HEK293 (cell line): ENCODE results near the gene FGFR3.
A peak's percentile ranks its signal among the peaks of the same experiment; 100 is the strongest.

ENCODE experiments used
- CTCF ChIA-PET: fragments of 350-600 bp; formaldehyde crosslinking; extraction: SDS; loops from one replicate; lab custom pipeline; 2021; ENCODE audit warnings: antibody characterized with exemption; lab: Yijun Ruan, JAX
- POLR2A ChIA-PET: fragments of 300-600 bp; formaldehyde crosslinking; extraction: SDS; loops from one replicate; lab custom pipeline; 2020; ENCODE audit warnings: antibody characterized with exemption, inconsistent platforms; lab: Yijun Ruan, JAX
- H3K27ac ChIP-seq: fragments of 200-500 bp; sonication (Bioruptor generic); 2 replicates; pipeline ENCODE4 v1.5.1; 2014; ENCODE audit warnings: low read depth, low read length, control low read depth, inconsistent platforms; ENCODE audit errors: extremely low read depth
- H3K36me3 ChIP-seq, 2 experiments: fragments of 200-500 bp in 1 of 2; sonication (Bioruptor generic) in 1 of 2; 1 replicate in 1 of 2; 2 replicates in 1 of 2; pipeline ENCODE4 v1.5.1; 2014 to 2017; ENCODE audit warnings: inconsistent platforms in 2 of 2, low read length in 2 of 2; ENCODE audit not compliant: control insufficient read depth in 2 of 2, insufficient read depth in 1 of 2
- H3K4me1 ChIP-seq: fragments of 200-500 bp; sonication (Bioruptor generic); 2 replicates; pipeline ENCODE4 v1.5.1; 2014; ENCODE audit warnings: mild to moderate bottlenecking, low read length, inconsistent platforms; ENCODE audit not compliant: control insufficient read depth, insufficient read depth
- H3K4me3 ChIP-seq: 2 replicates; pipeline ENCODE4 v1.5.1; 2011; ENCODE audit warnings: low read depth, mild to moderate bottlenecking, control low read depth, low read length, moderate library complexity
- H3K9me3 ChIP-seq: fragments of 200-500 bp; sonication (Bioruptor generic); 2 replicates; pipeline ENCODE4 v1.5.1; 2014; ENCODE audit warnings: low read depth, low read length, inconsistent platforms; ENCODE audit not compliant: control insufficient read depth, insufficient read depth
- GLI2 ChIP-seq: fragments of 450-650 bp; formaldehyde crosslinking; IDR thresholded peaks from 2 replicates; pipeline ENCODE4; 2017; ENCODE audit warnings: missing biosample characterization, missing genetic modification characterization, low read depth, borderline replicate concordance
- HOXC10 ChIP-seq: sonication (generic); formaldehyde crosslinking; IDR thresholded peaks from 2 replicates; pipeline ENCODE4 v1.8.1; 2023; ENCODE audit warnings: mild to moderate bottlenecking, missing genetic modification reagents
- PRDM1 ChIP-seq: fragments of 450-650 bp; formaldehyde crosslinking; IDR thresholded peaks from 2 replicates; pipeline ENCODE4; 2016; ENCODE audit warnings: missing biosample characterization, missing genetic modification characterization
- ZFP37 ChIP-seq: fragments of 450-650 bp; formaldehyde crosslinking; IDR thresholded peaks from 2 replicates; pipeline ENCODE4 v1.5.1; 2016; ENCODE audit warnings: missing biosample characterization, missing genetic modification characterization
- ZNF133 ChIP-seq: fragments of 450-650 bp; formaldehyde crosslinking; IDR thresholded peaks from 2 replicates; pipeline ENCODE4 v1.5.1; 2016; ENCODE audit warnings: missing biosample characterization, missing genetic modification characterization
- ZNF138 ChIP-seq: fragments of 450-650 bp; formaldehyde crosslinking; IDR thresholded peaks from 2 replicates; pipeline ENCODE4 v1.5.1; 2016; ENCODE audit warnings: missing biosample characterization, missing genetic modification characterization, borderline replicate concordance
- ZNF354C ChIP-seq: fragments of 450-650 bp; formaldehyde crosslinking; IDR thresholded peaks from 2 replicates; pipeline ENCODE4 v1.5.1; 2016; ENCODE audit warnings: missing biosample characterization, missing genetic modification characterization, low read depth, borderline replicate concordance
- ZNF433 ChIP-seq: fragments of 450-650 bp; formaldehyde crosslinking; IDR thresholded peaks from 2 replicates; pipeline ENCODE4 v1.5.1; 2016; ENCODE audit warnings: missing biosample characterization, missing genetic modification characterization, low read depth
- ZNF510 ChIP-seq: fragments of 450-650 bp; formaldehyde crosslinking; IDR thresholded peaks from 2 replicates; pipeline ENCODE4 v1.5.1; 2018; ENCODE audit warnings: mild to moderate bottlenecking, missing genetic modification characterization, missing biosample characterization; ENCODE audit not compliant: insufficient replicate concordance
- ZNF521 ChIP-seq: fragments of 450-650 bp; formaldehyde crosslinking; IDR thresholded peaks from 2 replicates; pipeline ENCODE4 v1.5.1; 2017; ENCODE audit warnings: missing biosample characterization, mild to moderate bottlenecking, missing genetic modification characterization
- ZNF670 ChIP-seq: fragments of 450-650 bp; formaldehyde crosslinking; IDR thresholded peaks from 2 replicates; pipeline ENCODE4 v1.5.1; 2016; ENCODE audit warnings: missing biosample characterization, missing genetic modification characterization, low read depth
- ZNF837 ChIP-seq: fragments of 450-650 bp; formaldehyde crosslinking; IDR thresholded peaks from 2 replicates; pipeline ENCODE4 v1.5.1; 2016; ENCODE audit warnings: missing biosample characterization, missing genetic modification characterization
- TF ChIP-seq, protein P1 (sequence below): fragments of 450-650 bp; formaldehyde crosslinking; conservative IDR thresholded peaks from 2 replicates; pipeline ENCODE4 v1.5.1; 2016; ENCODE audit warnings: low read depth, missing biosample characterization, missing genetic modification characterization
- TF ChIP-seq, protein P2 (sequence below): fragments of 450-650 bp; formaldehyde crosslinking; optimal IDR thresholded peaks from 2 replicates; pipeline ENCODE3; 2016; ENCODE audit warnings: missing biosample characterization, mild to moderate bottlenecking, missing genetic modification characterization
- TF ChIP-seq, protein P3 (sequence below): fragments of 450-650 bp; formaldehyde crosslinking; IDR thresholded peaks from 2 replicates; pipeline ENCODE4 v1.5.1; 2017; ENCODE audit warnings: missing biosample characterization, mild to moderate bottlenecking, missing genetic modification characterization, moderate library complexity
- TF ChIP-seq, protein P4 (sequence below): fragments of 450-650 bp; formaldehyde crosslinking; IDR thresholded peaks from 2 replicates; pipeline ENCODE4 v1.5.1; 2016; ENCODE audit warnings: missing biosample characterization, missing genetic modification characterization
- TF ChIP-seq, protein P5 (sequence below): fragments of 450-650 bp; formaldehyde crosslinking; IDR thresholded peaks from 2 replicates; pipeline ENCODE4 v1.5.1; 2016; ENCODE audit warnings: missing biosample characterization, missing genetic modification characterization
- TF ChIP-seq, protein P6 (sequence below): fragments of 450-650 bp; formaldehyde crosslinking; IDR thresholded peaks from 2 replicates; pipeline ENCODE4 v1.5.1; 2016; ENCODE audit warnings: missing biosample characterization, missing genetic modification characterization, low read depth

Gene FGFR3

DNA sequence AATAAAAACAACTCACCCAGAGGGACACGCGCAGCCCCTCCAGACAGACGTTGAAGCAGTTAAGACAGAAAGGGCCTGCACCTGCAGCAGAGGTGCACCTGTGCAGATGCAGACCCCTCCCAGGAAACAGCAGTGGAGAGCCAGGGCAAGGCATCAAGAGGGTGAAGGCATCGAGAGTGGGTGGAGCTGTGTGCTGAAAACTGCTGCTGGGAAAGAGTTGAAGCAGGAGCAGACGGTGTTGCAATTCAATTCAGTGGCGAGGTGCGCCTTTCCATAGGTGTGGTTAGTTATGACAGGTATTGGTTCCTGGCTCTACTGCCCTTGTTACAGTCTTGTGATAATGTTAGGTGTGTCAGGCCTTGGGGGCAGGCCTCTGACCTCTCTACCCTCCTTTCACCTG, 46.2 kb downstream of the FGFR3 start:
- Histone ChIP-seq H3K4me1 (no peaks in the 10 kb centered on the region), H3K4me3 (no peak overlapping the region), H3K36me3 (peaks cover 13 to 90% of the 10 kb centered on the region in 2 experiments; a peak in 2 of 3 replicates), H3K27ac (no peak overlapping the region), H3K9me3 (no peaks in the 10 kb centered on the region)
- TF ChIP-seq PRDM1 (tag by site-specific recombination) (no peak), ZNF670 (no peak)
- TF ChIP-seq, protein P1, sequence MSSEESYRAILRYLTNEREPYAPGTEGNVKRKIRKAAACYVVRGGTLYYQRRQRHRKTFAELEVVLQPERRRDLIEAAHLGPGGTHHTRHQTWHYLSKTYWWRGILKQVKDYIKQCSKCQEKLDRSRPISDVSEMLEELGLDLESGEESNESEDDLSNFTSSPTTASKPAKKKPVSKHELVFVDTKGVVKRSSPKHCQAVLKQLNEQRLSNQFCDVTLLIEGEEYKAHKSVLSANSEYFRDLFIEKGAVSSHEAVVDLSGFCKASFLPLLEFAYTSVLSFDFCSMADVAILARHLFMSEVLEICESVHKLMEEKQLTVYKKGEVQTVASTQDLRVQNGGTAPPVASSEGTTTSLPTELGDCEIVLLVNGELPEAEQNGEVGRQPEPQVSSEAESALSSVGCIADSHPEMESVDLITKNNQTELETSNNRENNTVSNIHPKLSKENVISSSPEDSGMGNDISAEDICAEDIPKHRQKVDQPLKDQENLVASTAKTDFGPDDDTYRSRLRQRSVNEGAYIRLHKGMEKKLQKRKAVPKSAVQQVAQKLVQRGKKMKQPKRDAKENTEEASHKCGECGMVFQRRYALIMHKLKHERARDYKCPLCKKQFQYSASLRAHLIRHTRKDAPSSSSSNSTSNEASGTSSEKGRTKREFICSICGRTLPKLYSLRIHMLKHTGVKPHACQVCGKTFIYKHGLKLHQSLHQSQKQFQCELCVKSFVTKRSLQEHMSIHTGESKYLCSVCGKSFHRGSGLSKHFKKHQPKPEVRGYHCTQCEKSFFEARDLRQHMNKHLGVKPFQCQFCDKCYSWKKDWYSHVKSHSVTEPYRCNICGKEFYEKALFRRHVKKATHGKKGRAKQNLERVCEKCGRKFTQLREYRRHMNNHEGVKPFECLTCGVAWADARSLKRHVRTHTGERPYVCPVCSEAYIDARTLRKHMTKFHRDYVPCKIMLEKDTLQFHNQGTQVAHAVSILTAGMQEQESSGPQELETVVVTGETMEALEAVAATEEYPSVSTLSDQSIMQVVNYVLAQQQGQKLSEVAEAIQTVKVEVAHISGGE (tag by site-specific recombination), result no peak
- ChIA-PET POLR2A (no interaction called here), CTCF (no interaction called here)

DNA sequence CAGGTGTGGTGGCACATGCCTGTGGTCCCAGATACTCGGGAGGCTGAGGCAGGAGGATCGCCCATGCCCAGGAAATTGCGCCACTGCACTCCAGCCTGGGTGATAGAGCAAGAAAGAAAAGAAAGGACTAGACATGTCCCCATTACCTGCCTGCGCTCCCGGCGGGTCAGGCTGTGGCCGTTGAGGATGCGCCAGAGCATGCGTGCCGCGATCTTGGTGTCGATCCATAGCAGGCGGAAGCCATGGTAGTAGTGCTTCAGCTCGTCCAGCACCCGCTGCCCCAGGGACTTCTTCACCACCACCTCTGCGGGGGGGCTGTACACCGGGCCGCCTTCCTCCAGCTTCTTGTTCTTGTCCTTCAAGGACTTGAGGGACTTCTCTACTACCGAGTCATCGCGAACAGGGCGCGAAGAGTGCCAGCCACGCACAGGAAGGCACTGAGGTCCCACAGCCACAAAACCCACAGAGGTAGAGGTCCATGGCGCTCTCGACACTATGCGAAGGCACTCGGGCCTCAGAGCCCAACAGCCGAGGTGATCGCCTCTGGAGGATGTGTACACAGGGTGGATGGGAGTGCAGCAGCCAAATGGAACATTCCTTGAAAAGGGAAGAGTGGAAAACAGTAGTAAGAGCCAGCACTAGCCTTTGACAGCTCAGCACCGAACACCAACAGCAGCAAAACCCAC, 48.3 kb downstream of the FGFR3 start:
- Histone ChIP-seq H3K4me1 (no peaks in the 10 kb centered on the region), H3K4me3 (no peak overlapping the region), H3K9me3 (no peaks in the 10 kb centered on the region), H3K36me3 (peaks cover 20 to 83% of the 10 kb centered on the region in 2 experiments; a peak in 2 of 3 replicates), H3K27ac (0 out of 2 replicates have a peak overlapping the region, but pooled peaks have one; percentile 9)
- no peak for TF ChIP-seq GLI2 (tag by site-specific recombination)
- TF ChIP-seq ZFP37 (tag by site-specific recombination), result no peak
- no peak for TF ChIP-seq ZNF521 (tag by site-specific recombination)
- no peak for TF ChIP-seq HOXC10
- TF ChIP-seq, protein P2, sequence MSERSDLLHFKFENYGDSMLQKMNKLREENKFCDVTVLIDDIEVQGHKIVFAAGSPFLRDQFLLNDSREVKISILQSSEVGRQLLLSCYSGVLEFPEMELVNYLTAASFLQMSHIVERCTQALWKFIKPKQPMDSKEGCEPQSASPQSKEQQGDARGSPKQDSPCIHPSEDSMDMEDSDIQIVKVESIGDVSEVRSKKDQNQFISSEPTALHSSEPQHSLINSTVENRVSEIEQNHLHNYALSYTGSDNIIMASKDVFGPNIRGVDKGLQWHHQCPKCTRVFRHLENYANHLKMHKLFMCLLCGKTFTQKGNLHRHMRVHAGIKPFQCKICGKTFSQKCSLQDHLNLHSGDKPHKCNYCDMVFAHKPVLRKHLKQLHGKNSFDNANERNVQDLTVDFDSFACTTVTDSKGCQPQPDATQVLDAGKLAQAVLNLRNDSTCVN (tag by site-specific recombination), result no peak
- TF ChIP-seq ZNF837 (tag by site-specific recombination), result no peak
- ChIA-PET POLR2A (no interaction called here), CTCF (no interaction called here)

DNA sequence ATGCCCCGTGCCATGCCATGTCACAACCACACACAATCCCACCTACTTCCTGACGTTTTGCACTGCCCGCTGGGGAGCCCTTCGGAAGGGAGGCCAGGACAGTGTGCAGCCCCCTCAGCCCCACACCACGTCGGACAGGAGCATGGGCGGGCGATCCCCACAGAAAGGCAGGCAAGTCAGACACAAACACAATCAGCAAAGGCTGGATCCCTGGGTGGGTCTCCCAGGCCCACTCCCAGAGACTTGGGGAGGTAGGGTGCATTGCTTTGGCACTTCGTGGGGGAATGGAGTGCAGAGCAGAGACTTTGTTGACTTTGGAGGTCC, 48.8 kb downstream of the FGFR3 start:
- ChIA-PET POLR2A (no interaction called here), CTCF (no interaction called here)
- Histone ChIP-seq H3K27ac (no peak overlapping the region), H3K9me3 (no peaks in the 10 kb centered on the region), H3K4me3 (no peak overlapping the region), H3K36me3 (peaks cover 20 to 83% of the 10 kb centered on the region in 2 experiments; a peak in 2 of 3 replicates), H3K4me1 (no peaks in the 10 kb centered on the region)
- TF ChIP-seq ZNF138 (tag by site-specific recombination) (no peak), ZNF433 (no peak), ZNF510 (no peak), ZNF354C (tag by site-specific recombination) (no peak), ZNF133 (no peak)
- TF ChIP-seq, protein P3, sequence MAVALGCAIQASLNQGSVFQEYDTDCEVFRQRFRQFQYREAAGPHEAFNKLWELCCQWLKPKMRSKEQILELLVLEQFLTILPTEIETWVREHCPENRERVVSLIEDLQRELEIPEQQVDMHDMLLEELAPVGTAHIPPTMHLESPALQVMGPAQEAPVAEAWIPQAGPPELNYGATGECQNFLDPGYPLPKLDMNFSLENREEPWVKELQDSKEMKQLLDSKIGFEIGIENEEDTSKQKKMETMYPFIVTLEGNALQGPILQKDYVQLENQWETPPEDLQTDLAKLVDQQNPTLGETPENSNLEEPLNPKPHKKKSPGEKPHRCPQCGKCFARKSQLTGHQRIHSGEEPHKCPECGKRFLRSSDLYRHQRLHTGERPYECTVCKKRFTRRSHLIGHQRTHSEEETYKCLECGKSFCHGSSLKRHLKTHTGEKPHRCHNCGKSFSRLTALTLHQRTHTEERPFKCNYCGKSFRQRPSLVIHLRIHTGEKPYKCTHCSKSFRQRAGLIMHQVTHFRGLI, result no peak
- TF ChIP-seq, protein P4, sequence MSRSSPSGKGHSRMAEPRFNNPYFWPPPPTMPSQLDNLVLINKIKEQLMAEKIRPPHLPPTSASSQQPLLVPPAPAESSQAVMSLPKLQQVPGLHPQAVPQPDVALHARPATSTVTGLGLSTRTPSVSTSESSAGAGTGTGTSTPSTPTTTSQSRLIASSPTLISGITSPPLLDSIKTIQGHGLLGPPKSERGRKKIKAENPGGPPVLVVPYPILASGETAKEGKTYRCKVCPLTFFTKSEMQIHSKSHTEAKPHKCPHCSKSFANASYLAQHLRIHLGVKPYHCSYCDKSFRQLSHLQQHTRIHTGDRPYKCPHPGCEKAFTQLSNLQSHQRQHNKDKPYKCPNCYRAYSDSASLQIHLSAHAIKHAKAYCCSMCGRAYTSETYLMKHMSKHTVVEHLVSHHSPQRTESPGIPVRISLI (tag by site-specific recombination), result no peak
- TF ChIP-seq, protein P5, sequence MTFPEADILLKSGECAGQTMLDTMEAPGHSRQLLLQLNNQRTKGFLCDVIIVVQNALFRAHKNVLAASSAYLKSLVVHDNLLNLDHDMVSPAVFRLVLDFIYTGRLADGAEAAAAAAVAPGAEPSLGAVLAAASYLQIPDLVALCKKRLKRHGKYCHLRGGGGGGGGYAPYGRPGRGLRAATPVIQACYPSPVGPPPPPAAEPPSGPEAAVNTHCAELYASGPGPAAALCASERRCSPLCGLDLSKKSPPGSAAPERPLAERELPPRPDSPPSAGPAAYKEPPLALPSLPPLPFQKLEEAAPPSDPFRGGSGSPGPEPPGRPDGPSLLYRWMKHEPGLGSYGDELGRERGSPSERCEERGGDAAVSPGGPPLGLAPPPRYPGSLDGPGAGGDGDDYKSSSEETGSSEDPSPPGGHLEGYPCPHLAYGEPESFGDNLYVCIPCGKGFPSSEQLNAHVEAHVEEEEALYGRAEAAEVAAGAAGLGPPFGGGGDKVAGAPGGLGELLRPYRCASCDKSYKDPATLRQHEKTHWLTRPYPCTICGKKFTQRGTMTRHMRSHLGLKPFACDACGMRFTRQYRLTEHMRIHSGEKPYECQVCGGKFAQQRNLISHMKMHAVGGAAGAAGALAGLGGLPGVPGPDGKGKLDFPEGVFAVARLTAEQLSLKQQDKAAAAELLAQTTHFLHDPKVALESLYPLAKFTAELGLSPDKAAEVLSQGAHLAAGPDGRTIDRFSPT (tag by site-specific recombination), result no peak
- TF ChIP-seq, protein P6, sequence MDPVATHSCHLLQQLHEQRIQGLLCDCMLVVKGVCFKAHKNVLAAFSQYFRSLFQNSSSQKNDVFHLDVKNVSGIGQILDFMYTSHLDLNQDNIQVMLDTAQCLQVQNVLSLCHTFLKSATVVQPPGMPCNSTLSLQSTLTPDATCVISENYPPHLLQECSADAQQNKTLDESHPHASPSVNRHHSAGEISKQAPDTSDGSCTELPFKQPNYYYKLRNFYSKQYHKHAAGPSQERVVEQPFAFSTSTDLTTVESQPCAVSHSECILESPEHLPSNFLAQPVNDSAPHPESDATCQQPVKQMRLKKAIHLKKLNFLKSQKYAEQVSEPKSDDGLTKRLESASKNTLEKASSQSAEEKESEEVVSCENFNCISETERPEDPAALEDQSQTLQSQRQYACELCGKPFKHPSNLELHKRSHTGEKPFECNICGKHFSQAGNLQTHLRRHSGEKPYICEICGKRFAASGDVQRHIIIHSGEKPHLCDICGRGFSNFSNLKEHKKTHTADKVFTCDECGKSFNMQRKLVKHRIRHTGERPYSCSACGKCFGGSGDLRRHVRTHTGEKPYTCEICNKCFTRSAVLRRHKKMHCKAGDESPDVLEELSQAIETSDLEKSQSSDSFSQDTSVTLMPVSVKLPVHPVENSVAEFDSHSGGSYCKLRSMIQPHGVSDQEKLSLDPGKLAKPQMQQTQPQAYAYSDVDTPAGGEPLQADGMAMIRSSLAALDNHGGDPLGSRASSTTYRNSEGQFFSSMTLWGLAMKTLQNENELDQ (tag by site-specific recombination), result no peak
